PC-3 (cell line): Measurements from ENCODE around the gene OXCT1. TPM values are rescaled to one million over a fixed set of nuclear protein-coding genes. Genes with fewer than 3 reads are reported as not detected.
"Not testable (repeated sequence)": the region's sequence is repeated elsewhere in the genome, so short reads cannot be mapped to it uniquely, and the experiment has no call there.

Experiments used
- ATAC-seq: fragments of 200-7000 bp; cut with Tn5 transposase; 2 replicates; pipeline ENCODE4 v1.9.1; 2020; ENCODE audit warnings: mild to moderate bottlenecking, moderate library complexity
- BruUV-seq: library from RNA; stranded (reverse); fragments of 400-500 nt; replicated peaks from 2 replicates; lab custom pipeline; 2021; lab: Mats Ljungman, UMichigan
- CTCF ChIA-PET: fragments of 300-600 bp; sonication (Branson Sonifier 250); formaldehyde crosslinking; loops from one replicate; lab custom pipeline; 2022; ENCODE audit warnings: antibody characterized with exemption; lab: Charles Lee
- POLR2A ChIA-PET: fragments of 300-600 bp; sonication (Branson Sonifier 250); formaldehyde crosslinking; loops from one replicate; lab custom pipeline; 2022; ENCODE audit warnings: antibody characterized with exemption; ENCODE audit not compliant: unreplicated experiment; lab: Charles Lee
- DNase-seq: peaks from one replicate; pipeline ENCODE4 v3.0.0-alpha.2; 2015
- H2AFZ ChIP-seq: fragments of 300-600 bp; sonication (generic); 2 replicates; pipeline ENCODE4 v1.6.0; 2016; ENCODE audit warnings: antibody characterized with exemption, low read length
- H3F3A ChIP-seq: fragments of 300-600 bp; sonication (generic); one replicate; pipeline ENCODE4 v1.6.0; 2017; ENCODE audit warnings: antibody characterized with exemption, low read length, control low read depth, mild to moderate bottlenecking; ENCODE audit not compliant: unreplicated experiment
- H3K27ac ChIP-seq: fragments of 300-600 bp; sonication (generic); 2 replicates; pipeline ENCODE4 v1.5.1; 2016; ENCODE audit warnings: mild to moderate bottlenecking, low read length
- H3K27me3 ChIP-seq: fragments of 300-600 bp; sonication (generic); 2 replicates; pipeline ENCODE4 v1.6.1; 2016; ENCODE audit warnings: low read length, mixed read lengths
- H3K36me3 ChIP-seq: fragments of 300-600 bp; sonication (generic); 2 replicates; pipeline ENCODE4 v1.6.1; 2016; ENCODE audit warnings: low read depth, mixed run types, low read length, mixed read lengths
- H3K4me1 ChIP-seq: fragments of 300-600 bp; sonication (generic); 2 replicates; pipeline ENCODE4 v1.5.1; 2016; ENCODE audit warnings: low read length; ENCODE audit not compliant: insufficient read depth
- H3K4me2 ChIP-seq: fragments of 300-600 bp; sonication (generic); 2 replicates; pipeline ENCODE4 v1.6.0; 2016; ENCODE audit warnings: low read length
- H3K4me3 ChIP-seq: fragments of 300-600 bp; sonication (generic); 2 replicates; pipeline ENCODE4 v1.5.1; 2016; ENCODE audit warnings: mild to moderate bottlenecking, low read length, mixed read lengths
- H3K79me2 ChIP-seq: fragments of 300-600 bp; sonication (generic); 2 replicates; pipeline ENCODE4 v1.6.1; 2017; ENCODE audit warnings: low read length, mixed read lengths
- H3K9ac ChIP-seq: fragments of 300-600 bp; sonication (generic); 2 replicates; pipeline ENCODE4 v1.6.0; 2016; ENCODE audit warnings: mild to moderate bottlenecking, low read length
- H3K9me2 ChIP-seq: fragments of 300-600 bp; sonication (generic); replicated peaks from 2 replicates; pipeline ENCODE4 v1.6.1; 2016; ENCODE audit warnings: mixed run types, low read length, mixed read lengths
- H3K9me3 ChIP-seq: fragments of 300-600 bp; sonication (generic); 2 replicates; pipeline ENCODE4 v1.6.1; 2016; ENCODE audit warnings: low read length, mixed read lengths
- H4K20me1 ChIP-seq: fragments of 300-600 bp; sonication (generic); 2 replicates; pipeline ENCODE4 v1.6.1; 2016; ENCODE audit warnings: low read length, mixed read lengths
- CTCF ChIP-seq: fragments of 300-600 bp; sonication (generic); conservative IDR thresholded peaks from 2 replicates; pipeline ENCODE4 v1.5.1; 2017; ENCODE audit warnings: antibody characterized with exemption, low read depth, mild to moderate bottlenecking, low read length
- EZH2 ChIP-seq: fragments of 300-600 bp; sonication (generic); IDR thresholded peaks from one replicate; pipeline ENCODE4 v1.6.1; 2017; ENCODE audit warnings: antibody characterized with exemption, mild to moderate bottlenecking, low read length; ENCODE audit not compliant: unreplicated experiment
- EZH2phosphoT487 ChIP-seq: fragments of 300-600 bp; sonication (generic); IDR thresholded peaks from 2 replicates; pipeline ENCODE4 v1.6.1; 2018; ENCODE audit warnings: mild to moderate bottlenecking, antibody characterized with exemption, low read length, borderline replicate concordance
- intact Hi-C: fragments of 100-400 bp; cut with micrococcal nuclease; formaldehyde crosslinking; loops from 2 replicates; pipeline ENCODE4 v1.9.0; 2023
- total RNA-seq: library from RNA; depleted of rRNA; stranded (reverse); fragments of >200 nt; gene quantifications from 2 replicates; pipeline ENCODE4 v1.2.3, GENCODE V29; 2014

The OXCT1 gene
- total RNA-seq, 1 experiment from 2014 or later = 25.5 TPM

- no peaks in the 10 kb centered on the region for H3K36me3 ChIP-seq
- H3K4me2 ChIP-seq = no peak overlapping the region
- no peak overlapping the region for H3K9ac ChIP-seq
- H3F3A ChIP-seq = no peaks in the 10 kb centered on the region
- BruUV-seq = no TSS peak
- no peak for DNase-seq
- H3K27me3 ChIP-seq = no peaks in the 10 kb centered on the region
- TF ChIP-seq EZH2 = no peak
- TF ChIP-seq CTCF = no peak
- no peak for TF ChIP-seq EZH2phosphoT487
- ATAC-seq = no peak
- POLR2A ChIA-PET = no interaction called here
- no peak overlapping the region for H3K4me3 ChIP-seq
- no peaks in the 10 kb centered on the region for H3K9me3 ChIP-seq
- CTCF ChIA-PET = no interaction called here
- H3K27ac ChIP-seq = no peak overlapping the region
- intact Hi-C loops = no loop called here
- no peaks in the 10 kb centered on the region for H3K4me1 ChIP-seq
- no peaks in the 10 kb centered on the region for H4K20me1 ChIP-seq
- no peaks in the 10 kb centered on the region for H3K9me2 ChIP-seq
- H3K79me2 ChIP-seq = no peaks in the 10 kb centered on the region
- H2AFZ ChIP-seq = no peak overlapping the region
These were observed 153.8 kb downstream of the OXCT1 start for GRCh38 chr5:41716382-41716781.

GRCh38 chr5:41714446-41714845 lies 155.8 kb downstream of the OXCT1 start:
- H3K4me1 ChIP-seq, DNase-seq, ATAC-seq, H3K9me3 ChIP-seq, H3K4me3 ChIP-seq, H3F3A ChIP-seq, H3K79me2 ChIP-seq, BruUV-seq, H3K27ac ChIP-seq, H2AFZ ChIP-seq, H3K4me2 ChIP-seq, H3K9me2 ChIP-seq, intact Hi-C loops, H3K36me3 ChIP-seq, H3K27me3 ChIP-seq, CTCF ChIA-PET, POLR2A ChIA-PET, H4K20me1 ChIP-seq, H3K9ac ChIP-seq: not testable (repeated sequence)

- intact Hi-C loops = loop anchor here (1.0 to 2.0 kb wide), 3 partner anchors 126 to 1180 kb away; no protein-coding TSS in a partner anchor
- Histone ChIP-seq H3K4me3 (no peak overlapping the region), H2AFZ (peak overlapping the region; percentile 44; the same call in 1 of the 2 replicates), H3K36me3 (no peaks in the 10 kb centered on the region), H3K9me3 (no peaks in the 10 kb centered on the region), H3K27me3 (no peaks in the 10 kb centered on the region), H3K4me1 (no peaks in the 10 kb centered on the region), H3K9ac (no peak overlapping the region), H3F3A (no peaks in the 10 kb centered on the region), H3K27ac (no peak overlapping the region), H3K4me2 (no peak overlapping the region), H3K79me2 (no peaks in the 10 kb centered on the region), H3K9me2 (no peaks in the 10 kb centered on the region), H4K20me1 (no peaks in the 10 kb centered on the region)
- ChIA-PET POLR2A (no interaction called here), CTCF (interaction anchor here (1.7 kb wide), 1 partner anchor 135 kb away, joined by 6 read pairs; no protein-coding TSS in a partner anchor)
- ATAC-seq = peak; percentile 40
- no peak for DNase-seq
- TF ChIP-seq EZH2 = no peak
- TF ChIP-seq EZH2phosphoT487 = no peak
- TF ChIP-seq CTCF = no peak
- BruUV-seq = no TSS peak
These were observed 161.7 kb downstream of the OXCT1 start for GRCh38 chr5:41708604-41708940.
